DMS 273 treated with DMSO at 0.1 percent for 48 hours (cell line): ENCODE data around the gene CCL22.

Experiments
- DNase-seq: peaks from one replicate; lab custom pipeline; 2025; lab: John Stamatoyannopoulos, UW

The CCL22 gene

DNA sequence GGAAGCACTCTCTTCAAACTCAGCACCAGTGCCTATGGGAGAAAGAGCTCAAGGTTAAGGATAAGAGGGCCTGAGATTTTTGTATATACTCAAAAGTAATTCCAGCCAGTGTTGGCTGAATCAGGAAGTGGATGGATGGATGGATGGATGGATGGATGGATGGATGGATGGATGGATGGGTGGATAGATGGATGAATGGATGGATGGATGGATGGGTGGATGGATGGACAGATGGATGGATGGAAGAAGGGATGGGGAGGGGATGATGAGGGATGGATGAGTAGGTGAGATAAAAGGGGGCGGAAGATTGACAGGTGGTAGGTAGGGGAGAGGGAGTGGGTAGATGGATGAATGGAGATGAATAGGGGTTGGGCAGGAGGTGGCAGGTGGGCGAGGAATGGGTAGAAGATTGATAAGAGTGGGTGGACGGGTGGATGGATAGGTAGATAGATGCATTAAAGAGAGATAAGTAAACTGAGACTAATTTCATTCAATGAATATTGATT lies 17.8 kb downstream of the CCL22 start:
- DNase-seq = no peak

DNA sequence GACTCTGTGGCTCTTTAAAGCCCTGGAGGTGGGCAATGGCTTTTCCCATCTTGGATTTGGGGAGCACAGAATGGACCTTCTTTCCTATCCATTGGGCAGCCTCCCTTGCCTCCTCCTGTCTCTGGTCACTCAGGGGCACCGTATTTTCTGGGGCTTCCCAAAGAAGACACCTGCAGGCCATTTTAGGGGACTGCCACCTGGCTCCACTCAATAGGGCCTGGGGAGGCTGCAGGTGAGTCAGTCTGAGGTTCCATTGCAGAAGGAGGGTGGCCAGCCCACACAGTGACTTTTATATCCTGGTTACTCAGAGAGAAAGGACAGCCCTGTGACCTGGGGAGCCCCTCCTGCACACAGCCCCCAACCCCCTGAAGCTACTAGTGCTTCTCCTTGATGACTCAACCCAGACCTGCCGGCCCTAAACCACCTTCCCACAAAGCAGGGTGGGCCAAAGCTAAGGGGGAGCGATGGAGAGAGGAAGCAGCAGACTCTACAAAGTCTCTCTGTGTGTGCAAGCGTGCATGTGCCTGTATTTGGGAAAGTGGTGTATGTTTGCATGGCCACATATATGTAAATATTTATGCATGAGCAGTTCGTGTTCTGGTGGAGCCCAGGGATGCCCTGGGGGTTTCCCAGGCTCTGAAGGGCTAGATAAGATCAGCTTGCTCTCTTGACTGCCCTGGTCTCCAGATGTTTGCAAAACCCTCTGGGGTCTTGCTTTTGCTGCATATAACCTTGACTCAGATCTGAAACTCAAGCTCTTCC lies 18.7 kb downstream of the CCL22 start:
- no peak for DNase-seq

DNA sequence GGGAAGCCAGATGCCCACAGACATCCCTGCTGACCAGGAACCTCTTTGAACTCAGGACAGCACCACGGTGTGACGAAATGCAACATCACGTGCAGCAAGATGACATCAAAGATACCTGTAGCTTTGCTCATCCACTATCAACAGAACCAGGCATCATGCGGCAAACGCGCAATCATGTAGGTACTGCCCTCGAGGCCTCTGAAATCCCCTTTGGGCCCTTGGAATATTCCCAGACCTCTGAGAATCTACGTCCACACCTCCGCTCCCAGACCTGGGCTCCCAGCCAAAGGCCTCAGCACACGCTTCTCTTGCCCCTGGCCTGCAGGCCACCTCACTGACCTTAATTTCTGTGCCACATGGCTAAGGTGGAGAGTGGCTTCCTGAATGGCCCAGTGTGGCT lies 21.0 kb downstream of the CCL22 start:
- no peak for DNase-seq

DNA sequence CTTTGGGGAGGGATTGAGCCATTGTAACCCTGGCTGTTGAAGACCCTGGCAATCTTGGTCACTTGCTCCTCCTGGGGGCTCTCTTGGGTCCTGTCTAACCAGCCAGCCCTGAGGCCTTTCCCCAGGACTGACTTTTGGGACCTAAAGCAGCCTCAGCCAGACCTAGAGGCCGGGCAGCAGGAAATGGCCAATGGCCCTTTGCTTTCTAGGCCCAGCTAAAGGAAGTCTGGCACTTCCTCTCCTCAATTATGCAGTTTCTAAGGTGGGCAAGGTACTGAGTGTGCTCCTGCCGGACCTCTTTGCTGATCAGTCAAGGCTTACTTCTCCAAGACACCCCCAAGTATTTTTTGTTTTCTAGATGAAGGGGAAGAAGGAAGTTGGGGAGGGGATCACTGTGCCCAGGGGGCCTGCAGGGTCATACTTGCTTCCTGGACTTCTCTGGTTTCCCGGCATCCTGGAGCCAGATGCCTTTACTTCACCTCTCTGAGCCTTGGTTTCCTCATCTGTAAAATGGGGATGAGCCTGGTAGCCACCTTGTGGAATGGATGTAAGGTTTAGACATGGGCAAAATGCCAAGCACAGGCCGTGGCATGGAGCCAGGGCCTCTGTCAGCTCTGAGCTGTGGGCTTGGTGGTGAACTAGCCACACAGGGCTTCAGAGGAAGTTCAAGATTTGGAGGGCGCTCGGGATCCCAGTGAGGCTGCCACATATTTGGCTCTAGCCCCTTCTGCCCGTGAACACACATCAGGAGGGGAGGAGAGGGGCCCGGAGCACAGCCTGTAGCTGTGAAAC lies 22.3 kb downstream of the CCL22 start:
- no peak for DNase-seq

DNA sequence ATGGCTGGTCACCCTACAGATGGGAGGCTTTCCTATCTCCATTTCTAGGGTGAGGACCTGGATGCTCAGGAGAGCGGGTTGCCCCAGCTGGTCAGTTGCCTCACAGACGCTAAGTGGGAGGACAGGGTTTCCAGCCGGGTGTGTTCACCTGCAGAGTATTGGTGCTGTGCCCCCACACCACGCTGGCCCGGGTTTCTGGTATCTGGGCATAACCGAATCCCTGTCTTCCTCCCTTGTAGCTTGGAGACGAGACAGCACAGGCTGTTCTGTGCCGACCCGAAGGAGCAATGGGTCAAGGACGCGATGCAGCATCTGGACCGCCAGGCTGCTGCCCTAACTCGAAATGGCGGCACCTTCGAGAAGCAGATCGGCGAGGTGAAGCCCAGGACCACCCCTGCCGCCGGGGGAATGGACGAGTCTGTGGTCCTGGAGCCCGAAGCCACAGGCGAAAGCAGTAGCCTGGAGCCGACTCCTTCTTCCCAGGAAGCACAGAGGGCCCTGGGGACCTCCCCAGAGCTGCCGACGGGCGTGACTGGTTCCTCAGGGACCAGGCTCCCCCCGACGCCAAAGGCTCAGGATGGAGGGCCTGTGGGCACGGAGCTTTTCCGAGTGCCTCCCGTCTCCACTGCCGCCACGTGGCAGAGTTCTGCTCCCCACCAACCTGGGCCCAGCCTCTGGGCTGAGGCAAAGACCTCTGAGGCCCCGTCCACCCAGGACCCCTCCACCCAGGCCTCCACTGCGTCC lies 23.4 kb downstream of the CCL22 start:
- DNase-seq = no peak

DNA sequence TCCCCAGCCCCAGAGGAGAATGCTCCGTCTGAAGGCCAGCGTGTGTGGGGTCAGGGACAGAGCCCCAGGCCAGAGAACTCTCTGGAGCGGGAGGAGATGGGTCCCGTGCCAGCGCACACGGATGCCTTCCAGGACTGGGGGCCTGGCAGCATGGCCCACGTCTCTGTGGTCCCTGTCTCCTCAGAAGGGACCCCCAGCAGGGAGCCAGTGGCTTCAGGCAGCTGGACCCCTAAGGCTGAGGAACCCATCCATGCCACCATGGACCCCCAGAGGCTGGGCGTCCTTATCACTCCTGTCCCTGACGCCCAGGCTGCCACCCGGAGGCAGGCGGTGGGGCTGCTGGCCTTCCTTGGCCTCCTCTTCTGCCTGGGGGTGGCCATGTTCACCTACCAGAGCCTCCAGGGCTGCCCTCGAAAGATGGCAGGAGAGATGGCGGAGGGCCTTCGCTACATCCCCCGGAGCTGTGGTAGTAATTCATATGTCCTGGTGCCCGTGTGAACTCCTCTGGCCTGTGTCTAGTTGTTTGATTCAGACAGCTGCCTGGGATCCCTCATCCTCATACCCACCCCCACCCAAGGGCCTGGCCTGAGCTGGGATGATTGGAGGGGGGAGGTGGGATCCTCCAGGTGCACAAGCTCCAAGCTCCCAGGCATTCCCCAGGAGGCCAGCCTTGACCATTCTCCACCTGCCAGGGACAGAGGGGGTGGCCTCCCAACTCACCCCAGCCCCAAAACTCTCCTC lies 24.1 kb downstream of the CCL22 start:
- no peak for DNase-seq

DNA sequence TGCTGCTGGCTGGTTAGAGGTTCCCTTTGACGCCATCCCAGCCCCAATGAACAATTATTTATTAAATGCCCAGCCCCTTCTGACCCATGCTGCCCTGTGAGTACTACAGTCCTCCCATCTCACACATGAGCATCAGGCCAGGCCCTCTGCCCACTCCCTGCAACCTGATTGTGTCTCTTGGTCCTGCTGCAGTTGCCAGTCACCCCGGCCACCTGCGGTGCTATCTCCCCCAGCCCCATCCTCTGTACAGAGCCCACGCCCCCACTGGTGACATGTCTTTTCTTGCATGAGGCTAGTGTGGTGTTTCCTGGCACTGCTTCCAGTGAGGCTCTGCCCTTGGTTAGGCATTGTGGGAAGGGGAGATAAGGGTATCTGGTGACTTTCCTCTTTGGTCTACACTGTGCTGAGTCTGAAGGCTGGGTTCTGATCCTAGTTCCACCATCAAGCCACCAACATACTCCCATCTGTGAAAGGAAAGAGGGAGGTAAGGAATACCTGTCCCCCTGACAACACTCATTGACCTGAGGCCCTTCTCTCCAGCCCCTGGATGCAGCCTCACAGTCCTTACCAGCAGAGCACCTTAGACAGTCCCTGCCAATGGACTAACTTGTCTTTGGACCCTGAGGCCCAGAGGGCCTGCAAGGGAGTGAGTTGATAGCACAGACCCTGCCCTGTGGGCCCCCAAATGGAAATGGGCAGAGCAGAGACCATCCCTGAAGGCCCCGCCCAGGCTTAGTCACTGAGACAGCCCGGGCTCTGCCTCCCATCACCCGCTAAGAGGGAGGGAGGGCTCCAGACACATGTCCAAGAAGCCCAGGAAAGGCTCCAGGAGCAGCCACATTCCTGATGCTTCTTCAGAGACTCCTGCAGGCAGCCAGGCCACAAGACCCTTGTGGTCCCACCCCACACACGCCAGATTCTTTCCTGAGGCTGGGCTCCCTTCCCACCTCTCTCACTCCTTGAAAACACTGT lies 25.0 kb downstream of the CCL22 start:
- DNase-seq = no peak

DNA sequence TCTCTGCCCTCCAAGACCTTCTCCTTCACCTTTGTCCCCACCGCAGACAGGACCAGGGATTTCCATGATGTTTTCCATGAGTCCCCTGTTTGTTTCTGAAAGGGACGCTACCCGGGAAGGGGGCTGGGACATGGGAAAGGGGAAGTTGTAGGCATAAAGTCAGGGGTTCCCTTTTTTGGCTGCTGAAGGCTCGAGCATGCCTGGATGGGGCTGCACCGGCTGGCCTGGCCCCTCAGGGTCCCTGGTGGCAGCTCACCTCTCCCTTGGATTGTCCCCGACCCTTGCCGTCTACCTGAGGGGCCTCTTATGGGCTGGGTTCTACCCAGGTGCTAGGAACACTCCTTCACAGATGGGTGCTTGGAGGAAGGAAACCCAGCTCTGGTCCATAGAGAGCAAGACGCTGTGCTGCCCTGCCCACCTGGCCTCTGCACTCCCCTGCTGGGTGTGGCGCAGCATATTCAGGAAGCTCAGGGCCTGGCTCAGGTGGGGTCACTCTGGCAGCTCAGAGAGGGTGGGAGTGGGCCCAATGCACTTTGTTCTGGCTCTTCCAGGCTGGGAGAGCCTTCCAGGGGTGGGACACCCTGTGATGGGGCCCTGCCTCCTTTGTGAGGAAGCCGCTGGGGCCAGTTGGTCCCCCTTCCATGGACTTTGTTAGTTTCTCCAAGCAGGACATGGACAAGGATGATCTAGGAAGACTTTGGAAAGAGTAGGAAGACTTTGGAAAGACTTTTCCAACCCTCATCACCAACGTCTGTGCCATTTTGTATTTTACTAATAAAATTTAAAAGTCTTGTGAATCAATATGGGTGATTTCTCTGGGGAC lies 25.9 kb downstream of the CCL22 start:
- DNase-seq = no peak

DNA sequence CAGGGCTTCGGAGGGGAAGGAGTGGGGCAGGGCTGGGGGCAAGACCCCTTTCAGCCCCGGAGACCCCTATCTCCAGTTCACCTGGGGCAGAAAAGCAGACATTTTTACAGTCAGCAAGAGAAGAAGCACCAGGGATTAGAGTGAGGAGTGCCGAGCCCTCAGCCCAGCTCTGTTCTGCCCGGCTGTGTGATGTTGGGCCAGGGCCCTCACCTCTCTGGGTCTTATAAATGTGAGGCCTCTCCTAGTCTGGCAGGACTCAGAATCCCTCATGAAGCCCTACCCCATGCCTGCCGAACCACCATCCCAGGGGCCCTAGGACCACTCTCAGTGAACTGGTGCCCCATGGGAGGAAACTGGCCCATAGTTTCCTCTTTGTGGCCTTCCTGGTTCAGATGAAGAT lies 26.5 kb downstream of the CCL22 start:
- DNase-seq = no peak

DNA sequence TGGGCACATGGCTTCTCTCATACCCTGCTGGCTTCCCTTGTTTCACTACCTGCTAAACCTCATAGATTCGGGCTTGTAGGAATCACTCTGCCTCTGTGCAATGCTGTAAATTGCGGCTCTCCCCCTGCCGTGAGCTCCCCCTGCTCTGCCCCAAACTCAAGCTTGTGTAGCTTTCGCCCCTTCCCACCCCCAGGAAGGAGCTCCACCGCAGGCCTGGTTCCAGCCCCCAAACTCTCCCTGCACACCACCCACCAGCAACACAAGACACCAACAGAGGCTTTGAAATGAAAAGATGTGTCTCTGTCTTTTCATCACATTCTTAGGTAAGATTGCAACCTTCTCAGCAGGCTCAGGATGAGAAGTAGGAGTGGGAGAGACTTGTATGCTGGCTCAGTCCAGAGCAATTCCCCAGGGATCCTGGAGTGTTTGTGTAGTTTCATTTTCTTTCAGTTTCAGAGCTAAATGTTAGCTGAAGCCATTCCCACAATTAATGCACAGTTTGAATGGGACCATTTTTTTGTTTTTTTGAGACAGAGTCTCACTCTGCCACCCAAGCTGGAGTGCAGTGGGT lies 27.9 kb downstream of the CCL22 start:
- no peak for DNase-seq

DNA sequence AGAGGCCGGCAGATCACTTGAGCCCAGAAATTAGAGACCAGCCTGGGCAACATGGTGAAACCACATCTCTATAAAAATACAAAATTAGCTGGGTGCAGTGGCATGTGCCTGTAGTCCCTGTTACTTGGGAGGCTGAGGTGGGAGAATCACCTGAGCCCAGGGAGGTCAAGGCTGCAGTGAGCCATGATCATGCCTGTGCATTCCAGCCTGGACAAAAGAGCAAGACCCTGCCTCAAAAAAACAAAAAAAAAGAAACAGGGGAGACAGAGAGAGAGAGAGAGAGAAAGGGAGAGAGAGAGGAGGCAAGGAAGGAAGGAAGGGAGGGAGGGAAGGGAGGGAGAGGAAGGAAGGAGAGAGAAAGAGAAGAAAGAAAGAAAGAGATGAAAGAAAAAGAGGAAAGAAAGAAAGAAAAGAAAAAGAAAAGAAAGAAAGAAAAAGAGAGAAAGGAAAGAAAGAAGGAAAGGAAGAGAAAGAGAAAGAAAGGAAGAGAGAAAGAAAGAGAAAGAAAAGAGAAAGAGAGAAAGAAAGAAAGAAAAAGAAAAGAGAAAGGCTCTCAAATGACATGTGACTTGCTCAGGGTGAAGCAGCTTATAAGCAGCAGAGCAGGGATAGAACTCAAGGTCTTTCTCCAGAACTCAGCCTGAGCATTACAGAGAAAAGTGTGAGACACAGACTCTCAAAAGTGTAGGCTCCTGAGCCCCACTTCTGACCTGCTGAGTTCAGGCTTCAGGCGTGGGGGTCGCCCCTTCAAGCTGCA lies 29.2 kb downstream of the CCL22 start:
- DNase-seq = no peak

DNA sequence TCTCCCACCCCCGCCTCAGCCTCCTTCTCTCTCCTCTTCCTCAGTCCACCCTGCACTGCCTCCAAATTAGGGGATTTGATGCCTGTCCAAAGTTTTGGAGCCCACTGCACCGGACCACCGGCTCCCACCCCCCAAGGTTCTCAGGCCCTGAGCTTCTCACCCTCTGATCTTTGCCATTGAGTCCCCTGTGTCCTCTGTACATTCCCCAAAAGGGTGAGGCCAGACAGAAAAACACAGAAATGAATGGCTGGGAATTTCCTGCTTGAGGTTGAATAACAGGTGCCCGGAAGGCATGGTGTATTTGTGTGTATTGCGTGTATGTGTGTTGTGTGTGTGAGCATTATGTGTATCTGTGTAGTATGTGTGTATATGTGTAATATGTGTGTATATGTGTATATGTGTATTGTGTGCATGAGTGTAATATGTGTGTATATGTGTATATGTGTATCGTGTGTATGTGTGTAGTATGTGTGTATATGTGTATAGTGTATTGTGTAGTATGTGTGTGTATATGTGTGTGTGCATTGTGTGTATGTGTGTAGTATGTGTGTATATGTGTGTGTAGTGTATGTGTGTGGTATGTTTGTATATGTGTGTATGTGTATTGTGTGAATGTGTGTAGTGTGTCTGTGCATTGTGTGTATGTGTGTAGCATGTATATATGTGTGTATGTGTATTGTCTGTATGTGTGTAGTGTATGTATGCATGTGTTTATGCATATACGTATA lies 29.9 kb downstream of the CCL22 start:
- no peak for DNase-seq

DNA sequence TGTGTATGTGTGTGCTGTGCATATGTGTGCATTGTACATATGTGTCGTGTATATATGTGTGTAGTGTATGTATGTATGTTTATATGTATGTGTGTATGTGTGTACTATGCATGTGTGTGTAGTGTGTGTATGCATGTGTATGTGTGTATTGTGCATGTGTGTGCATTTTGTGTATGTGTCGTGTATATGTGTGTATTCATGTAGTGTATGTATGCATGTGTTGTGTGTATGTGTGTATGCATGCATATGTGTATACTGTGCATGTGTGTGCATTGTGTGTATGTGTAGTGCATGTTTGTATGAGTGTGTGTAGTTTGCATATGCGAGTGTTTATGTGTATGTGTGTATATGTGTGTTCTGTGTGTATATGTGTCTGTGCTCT lies 30.5 kb downstream of the CCL22 start:
- no peak for DNase-seq

DNA sequence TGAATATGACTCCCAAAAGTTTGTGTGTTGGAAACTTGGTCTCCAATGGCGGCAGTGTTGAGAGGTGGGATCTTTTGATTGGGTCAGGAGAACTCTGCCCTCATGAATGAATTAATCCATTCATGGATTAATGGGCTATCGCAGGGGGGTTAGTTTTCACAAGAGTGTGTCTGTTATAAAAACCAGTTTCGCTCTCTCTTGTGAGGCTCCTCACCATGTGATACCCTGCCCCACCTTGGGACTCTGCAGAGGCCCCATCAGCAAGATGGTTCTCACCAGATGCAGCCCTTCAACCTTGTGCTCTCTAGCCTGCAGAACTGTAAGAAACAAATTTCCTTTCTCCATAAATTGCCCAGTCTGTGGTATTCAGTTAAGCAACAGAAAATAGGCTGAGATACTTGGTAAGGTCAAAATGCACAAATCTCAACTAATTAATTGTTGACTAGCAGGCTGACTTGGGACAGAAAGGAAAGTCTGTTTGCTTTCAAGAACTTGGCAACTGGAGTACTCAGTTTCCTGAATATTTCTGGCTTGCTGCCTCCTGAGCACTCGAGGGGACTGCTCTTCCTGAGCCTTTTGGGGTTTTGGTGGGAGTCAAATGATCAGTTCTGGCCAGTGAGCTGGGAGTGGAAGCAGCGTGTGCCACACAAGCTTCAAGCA lies 32.2 kb downstream of the CCL22 start:
- DNase-seq = no peak

DNA sequence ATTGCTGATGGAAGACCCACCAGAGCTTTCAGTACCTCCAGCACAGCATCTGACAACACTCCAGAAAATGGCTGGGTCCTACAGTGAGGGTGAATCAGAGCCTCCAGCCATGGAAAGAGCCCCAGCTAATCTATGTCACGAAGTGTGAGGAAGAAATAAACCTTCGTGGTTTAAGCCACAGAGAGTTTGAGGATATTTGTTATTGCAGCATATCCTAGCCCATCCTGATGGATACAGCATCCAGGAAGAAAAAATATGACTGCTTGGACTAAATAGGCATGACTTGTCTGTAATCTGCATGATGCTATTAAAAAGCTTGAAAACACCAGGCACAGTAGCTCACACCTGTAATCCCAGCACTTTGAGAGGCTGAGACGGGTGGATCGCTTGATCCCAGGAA lies 32.7 kb downstream of the CCL22 start:
- no peak for DNase-seq

DNA sequence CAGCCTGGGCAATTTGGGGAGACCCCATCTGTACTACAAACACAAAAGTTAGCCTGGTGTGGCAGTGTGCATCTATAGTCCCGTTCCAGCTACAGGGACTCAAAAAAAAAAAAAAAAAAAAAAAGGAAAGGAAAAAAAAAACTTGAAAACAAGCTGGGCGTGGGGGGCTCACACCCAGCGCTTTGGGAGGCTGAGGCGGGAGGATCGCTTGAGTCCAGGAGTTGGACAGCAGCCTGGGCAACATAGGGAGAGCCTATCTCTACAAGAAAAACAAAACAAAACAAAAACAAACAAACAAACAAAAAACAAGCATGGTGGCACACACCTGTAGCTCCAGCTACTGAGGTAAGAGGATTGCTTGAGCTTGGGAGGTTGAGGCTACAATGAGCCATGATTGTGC lies 33.1 kb downstream of the CCL22 start:
- DNase-seq = no peak

DNA sequence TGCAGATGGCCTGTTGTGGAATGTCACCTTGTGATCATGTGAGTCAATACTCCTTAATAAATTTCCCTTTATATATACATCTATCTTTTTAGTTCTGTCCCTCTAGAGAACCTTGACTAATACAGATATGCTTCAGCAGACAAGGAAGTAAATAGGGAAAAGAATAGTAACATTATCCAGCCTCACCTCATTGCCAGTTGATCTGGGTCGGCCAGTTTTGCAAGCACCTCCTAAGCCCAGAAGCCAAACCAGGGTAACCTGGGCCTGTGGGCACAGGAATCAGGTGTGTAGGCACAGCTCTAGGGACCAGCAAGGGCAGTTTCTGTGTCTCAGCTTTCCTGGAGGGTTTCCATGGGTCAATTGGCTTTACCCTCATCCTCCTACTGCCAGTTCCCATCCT lies 34.1 kb downstream of the CCL22 start:
- DNase-seq = no peak

DNA sequence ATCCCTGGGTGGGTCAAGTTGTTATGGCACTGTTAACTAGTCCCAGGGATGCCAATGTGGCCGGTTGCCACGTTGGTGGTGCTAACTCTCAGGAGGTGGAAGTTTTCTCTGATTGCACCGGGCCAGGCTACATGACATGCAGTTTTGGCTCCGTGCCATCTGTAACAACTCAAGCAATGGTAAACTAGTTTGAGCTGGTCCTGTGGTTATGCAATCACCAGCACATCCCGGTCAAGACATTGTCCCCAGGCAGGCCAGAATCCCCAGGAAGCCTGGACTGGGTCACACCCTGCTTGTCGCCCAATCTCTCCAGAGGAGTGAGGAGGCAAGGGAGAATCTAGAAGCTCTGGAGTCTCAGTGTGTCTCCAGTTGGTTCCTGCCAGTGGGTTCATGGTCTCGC lies 35.9 kb downstream of the CCL22 start:
- DNase-seq = no peak
